Urothelium cell line (cell line): ENCODE data around the gene CNOT1.
A peak's percentile ranks its signal among the peaks of the same experiment; 100 is the strongest.
"Not testable (repeated sequence)": the region's sequence is repeated elsewhere in the genome, so short reads cannot be mapped to it uniquely, and the experiment has no call there.

Experiments used
- DNase-seq: peaks from one replicate; pipeline ENCODE4 v3.0.0; 2011; ENCODE audit warnings: low spot score, mixed read lengths
- FAIRE-seq: peaks from 2 replicates; lab custom pipeline; 2011; peaks lifted over from hg19 to GRCh38; lab: Jason Lieb, UNC

The CNOT1 gene

GRCh38 chr16:58490539-58490938 is 139.1 kb downstream of the CNOT1 start:
- not testable (repeated sequence) for FAIRE-seq, DNase-seq

- FAIRE-seq, result no peak
Observed at GRCh38 chr16:58490065-58490464, 139.6 kb downstream of the CNOT1 start.

DNA sequence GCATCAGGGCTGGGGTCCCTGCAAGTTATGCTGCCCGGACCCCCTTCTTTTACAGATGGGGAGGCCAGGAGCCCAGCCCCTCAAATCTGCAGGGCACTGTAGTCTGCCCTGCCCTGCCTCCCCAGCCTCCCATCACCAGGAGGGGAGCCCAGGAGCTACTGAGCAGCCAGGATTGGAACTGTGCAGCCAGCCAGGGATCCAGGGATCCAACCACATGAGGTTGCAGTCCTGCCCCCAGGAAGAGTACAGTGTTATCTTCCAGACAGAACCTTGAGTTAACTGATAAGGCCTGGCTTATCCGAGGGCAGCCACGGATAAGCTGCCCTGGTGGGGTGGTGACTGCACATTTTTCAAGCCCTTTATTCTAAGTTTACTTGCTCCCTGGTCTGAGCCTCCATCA is 141.1 kb downstream of the CNOT1 start:
- no peak for DNase-seq
- no peak for FAIRE-seq

More at GRCh38 chr16:58490065-58490464, 139.6 kb downstream of the CNOT1 start:
- no peak for DNase-seq

DNA sequence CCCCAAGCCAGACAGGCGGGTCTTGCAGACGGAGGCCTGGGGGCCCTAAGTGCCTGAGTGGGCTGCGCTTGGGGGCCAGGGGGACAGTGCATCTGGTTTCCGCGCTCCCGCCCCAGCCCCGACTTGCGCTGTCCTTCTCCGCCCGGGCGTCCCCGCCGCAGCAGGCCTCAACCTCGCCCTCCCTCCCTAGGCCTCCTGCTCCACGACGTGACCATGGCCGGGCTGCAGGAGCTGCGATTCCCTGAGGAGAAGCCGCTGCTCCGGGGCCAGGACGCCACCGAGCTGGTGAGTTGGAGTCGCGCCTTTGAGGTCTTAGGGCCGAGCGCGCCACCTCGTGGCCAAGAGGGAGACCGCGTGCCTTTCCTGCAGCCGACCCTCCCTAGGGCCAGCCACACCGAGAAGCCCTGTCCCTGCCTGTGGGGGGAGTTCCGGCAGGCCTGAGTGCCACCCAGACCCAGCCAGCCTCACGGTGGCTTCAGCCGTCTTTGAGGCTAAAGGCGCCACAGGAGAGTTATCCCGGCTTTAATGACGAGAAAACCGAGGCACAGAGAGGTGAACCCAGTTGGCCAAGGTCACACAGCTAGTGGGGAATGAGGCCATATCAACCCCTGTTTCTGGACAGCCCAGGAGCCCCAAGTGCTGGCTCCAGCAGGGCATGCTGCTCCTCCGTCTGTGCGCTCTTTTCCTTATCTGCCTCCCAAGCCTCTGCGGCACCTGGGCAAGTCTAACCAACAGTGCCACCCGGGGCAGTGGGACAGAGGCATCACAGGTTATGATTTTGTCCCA is 141.9 kb downstream of the CNOT1 start:
- peak; percentile 82 for FAIRE-seq

DNA sequence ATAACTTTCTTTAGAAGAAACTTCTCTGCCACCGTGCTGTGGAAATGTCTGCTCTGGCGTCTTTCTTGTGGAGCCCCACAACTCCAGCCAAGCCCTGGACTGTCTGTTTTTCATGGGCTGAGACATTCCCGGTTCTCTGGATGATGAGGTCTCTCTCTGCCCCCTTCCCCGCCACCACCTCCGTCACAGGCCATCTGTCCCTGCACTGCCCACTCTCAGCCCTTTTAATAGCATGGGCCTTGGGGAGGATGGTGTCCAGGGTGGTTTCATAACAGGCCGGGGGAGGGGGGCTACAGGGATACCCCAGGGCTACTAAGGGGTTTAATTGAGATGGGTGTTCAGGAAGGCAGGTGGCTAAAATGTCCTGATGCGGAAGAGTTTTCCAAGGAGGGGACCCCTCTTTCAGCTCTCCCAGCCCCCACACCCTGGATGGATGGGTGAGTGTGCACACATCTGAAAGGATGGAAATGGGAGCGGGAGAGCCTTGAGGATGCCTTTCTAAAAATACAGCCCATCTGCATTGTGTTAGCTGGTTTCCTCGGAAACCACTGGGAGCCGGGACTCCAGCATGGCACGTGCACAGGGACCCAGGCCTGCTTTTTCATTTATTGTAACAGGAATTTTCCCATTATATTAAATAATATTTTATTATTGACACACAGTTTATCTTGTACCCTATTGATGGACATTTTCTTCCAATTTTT is 144.3 kb downstream of the CNOT1 start:
- DNase-seq, result no peak

More for the DNA sequence above, 141.9 kb downstream of the CNOT1 start:
- peak; percentile 89 for DNase-seq

GRCh38 chr16:58481931-58482330 is 147.7 kb downstream of the CNOT1 start:
- FAIRE-seq (no peak), DNase-seq (no peak)

More for the DNA sequence above, 144.3 kb downstream of the CNOT1 start:
- FAIRE-seq, result no peak

DNA sequence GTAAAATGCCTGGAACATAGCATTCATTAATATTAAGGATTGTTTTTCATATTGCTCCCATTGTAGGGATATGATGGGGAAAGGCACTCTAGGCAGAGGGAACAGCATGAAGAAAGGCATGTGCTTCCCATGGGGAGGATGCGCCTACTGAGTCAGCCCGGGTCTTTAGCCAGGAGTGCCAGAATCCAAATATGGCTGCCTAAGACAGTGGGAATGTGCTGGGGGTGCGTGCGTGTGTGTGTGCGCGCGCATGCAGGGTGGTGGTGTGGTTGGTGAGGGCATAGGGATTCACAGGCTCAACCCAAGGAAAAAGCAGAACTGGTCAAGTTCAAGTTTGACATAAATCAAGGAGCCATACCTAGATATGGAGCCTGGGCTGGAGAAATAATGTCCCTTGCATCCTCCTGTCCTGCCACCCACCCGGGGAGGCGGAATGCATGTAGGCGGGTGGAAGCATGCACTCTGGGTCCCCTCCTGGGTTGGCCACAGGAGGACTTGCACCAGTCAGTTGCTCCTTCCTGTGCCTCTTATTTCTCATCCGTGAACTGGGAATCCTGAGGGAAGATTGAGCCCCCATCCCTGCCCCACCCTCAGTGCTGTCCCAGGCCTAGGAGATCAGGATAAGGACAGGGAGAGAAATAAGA is 148.3 kb downstream of the CNOT1 start:
- DNase-seq (no peak), FAIRE-seq (no peak)

- no peak for DNase-seq
- no peak for FAIRE-seq
Observed at GRCh38 chr16:58478427-58478826, 151.2 kb downstream of the CNOT1 start.

- DNase-seq, result no peak
- no peak for FAIRE-seq
Observed at GRCh38 chr16:58476791-58477190, 152.8 kb downstream of the CNOT1 start.

DNA sequence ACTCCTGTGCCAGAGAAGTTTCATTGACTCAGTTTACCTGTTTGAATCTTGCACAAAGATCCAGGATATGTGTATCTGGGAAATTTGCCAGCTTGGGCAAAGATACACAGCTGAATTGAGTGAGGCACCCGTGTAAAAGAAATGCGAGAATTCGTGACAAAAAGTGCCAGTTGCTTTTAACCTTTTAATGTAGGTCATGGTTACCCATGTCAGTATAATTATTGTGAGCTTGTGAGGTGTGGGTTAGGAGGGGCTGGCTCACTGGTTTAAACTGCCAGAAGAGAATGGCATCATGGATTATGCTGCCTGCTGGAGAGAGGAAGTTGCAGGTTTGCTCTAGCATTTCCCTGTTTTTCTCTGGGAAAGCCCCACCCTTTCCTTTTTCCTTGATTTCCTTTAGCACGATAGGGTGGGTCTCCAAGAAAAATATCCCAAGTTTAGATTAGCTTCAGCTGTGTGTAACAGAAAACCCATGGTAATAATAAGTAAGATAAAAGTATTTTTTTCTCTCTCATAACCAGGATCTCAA is 154.5 kb downstream of the CNOT1 start:
- FAIRE-seq (no peak), DNase-seq (no peak)

GRCh38 chr16:58474296-58474695 is 155.3 kb downstream of the CNOT1 start:
- DNase-seq (no peak), FAIRE-seq (no peak)

GRCh38 chr16:58472827-58473226 is 156.8 kb downstream of the CNOT1 start:
- FAIRE-seq (no peak), DNase-seq (no peak)

DNA sequence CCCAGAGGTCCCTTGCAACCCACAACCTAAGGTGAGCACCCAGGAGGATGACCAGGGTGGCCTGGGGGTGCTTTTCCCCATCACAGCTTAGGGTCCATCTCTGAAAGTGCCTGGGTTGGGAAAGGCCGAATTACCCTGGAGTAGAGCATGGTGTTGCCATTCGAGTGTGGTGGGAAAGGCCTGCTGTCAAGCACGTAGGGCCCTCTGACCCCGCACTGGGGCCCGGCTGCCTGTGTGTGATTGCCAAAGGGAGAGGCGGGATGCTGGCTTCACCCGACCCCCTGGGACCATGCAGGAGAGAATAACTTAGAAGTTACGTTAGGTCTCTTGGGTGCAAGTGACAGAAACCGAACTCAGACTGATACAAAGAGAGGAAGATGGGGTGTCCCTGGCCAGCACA is 157.4 kb downstream of the CNOT1 start:
- DNase-seq, result no peak
- FAIRE-seq, result no peak

GRCh38 chr16:58471209-58471975 is 158.2 kb downstream of the CNOT1 start:
- FAIRE-seq (no peak), DNase-seq (no peak)
